GM21423 (cell line): Measurements from ENCODE around the gene AFG1L.
"Not testable (repeated sequence)": the region's sequence is repeated elsewhere in the genome, so short reads cannot be mapped to it uniquely, and the experiment has no call there.

Source experiments
- ATAC-seq: cut with Tn5 transposase; IDR thresholded peaks from one replicate; pipeline ENCODE4 v1.9.1; 2021; ENCODE audit warnings: mild to moderate bottlenecking, moderate library complexity; ENCODE audit not compliant: unreplicated experiment

The AFG1L gene

DNA sequence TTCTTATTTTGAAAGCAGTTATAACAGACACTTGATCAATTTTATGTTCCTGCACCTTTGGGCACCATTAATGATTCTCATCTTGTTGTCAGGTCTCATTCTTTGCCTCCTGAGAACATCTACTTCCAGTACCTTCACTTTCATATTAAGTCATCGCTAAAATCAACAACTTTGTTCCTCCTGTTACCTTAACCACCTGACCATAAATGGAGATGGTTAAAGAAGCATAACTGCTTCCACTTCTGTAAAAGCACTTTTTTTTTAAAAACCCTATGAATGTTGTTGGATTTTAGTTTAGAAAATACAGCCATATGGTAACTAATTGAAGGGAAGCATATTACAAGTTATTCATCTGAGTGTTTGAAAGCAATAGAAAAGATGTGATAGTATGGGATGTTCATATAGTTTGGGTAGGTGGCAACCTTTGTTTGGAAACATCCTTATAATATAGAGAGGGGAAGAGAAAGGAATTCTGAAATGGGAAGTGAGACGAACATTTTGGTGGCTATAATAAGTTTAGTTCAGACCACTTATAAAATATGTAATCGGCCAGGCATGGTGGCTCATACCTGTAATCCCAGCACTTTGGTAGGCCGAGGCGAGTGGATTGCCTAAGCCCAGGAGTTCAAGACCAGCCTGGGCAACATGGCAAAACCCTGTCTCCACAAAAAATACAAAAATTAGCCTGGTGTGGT, 53.9 kb downstream of the AFG1L start:
- peak; percentile 89 for ATAC-seq

GRCh38 chr6:108350528-108350927, 55.7 kb downstream of the AFG1L start:
- ATAC-seq, result peak; percentile 76

DNA sequence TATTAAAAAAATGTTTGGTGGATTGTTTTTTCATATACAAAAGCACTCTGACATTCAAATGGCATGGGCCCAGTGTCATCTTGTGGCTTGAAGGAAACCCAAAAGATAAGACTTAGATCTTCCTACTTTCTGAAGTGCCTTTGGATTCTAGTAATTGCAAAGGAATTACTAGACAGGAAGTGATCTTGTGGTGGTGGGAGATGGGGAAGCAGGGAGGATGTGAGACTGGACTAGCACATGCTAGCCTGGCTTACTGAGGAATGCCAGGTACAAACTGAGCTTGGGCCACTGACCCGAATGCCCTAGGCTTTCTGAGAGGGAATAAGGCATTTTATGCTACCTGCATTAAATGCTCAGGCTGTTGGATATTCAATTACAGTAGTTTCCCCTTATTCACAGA, 59.0 kb downstream of the AFG1L start:
- ATAC-seq, result no peak

GRCh38 chr6:108355120-108355519, 60.3 kb downstream of the AFG1L start:
- no peak for ATAC-seq

DNA sequence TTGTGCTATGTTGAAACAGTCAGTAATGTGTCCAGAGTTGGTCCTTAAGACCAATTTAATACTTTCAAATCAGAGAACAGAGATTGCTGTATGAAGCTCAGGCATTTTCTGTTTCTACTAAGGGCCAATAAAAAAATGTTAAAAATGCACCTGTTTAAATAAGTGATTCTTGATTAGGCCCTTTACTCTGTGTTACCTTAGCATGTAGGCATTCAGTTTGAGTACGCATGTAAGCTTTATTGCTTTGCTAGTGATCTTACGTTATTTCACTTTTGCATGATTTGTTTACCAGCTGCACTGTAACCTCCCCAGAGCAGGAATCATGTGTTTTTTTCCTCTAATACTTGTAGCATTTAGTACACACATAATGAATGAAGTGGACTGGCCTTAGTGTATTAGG, 61.0 kb downstream of the AFG1L start:
- no peak for ATAC-seq

- ATAC-seq, result no peak
Observed at GRCh38 chr6:108359901-108360882, 65.3 kb downstream of the AFG1L start.

- ATAC-seq, result no peak
Observed at GRCh38 chr6:108360919-108361311, 66.1 kb downstream of the AFG1L start.

GRCh38 chr6:108361312-108361932, 66.6 kb downstream of the AFG1L start:
- no peak for ATAC-seq

DNA sequence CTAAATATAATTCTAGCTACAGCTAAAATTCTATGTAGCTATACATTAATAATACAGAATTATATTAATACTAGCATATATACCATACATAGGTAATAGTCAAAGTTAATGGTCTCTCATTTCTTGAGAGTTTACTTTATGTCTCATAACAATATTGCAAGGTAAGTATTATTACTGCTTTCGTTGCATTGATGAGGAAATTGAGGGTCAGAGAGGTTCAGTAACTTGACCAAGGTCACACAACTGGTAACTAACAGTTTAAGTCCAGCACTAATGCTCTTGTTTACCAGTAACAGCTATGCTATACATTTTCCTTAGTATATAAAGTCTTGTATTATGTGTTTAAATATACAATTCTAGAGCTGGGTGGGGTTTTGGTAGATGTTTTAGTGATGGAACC, 67.6 kb downstream of the AFG1L start:
- ATAC-seq, result no peak

DNA sequence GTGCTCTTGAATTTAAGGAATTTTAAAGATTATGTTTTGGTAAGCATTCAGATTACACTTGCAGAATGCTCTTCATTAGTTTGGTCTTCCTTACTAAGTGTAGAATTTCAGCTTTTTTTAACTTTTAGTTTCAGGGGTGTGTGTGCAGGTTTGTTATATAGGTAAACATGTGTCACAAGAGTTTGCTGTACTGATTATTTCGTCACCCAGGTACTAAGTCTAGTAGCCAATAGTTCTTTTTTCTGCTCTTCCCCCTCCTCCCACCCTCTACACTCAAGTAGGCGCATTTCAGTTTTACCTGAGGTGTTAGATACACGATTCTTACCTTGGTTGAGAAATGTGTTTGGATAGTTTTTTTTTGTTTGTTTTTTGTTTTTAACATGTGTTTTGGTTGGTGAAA, 68.3 kb downstream of the AFG1L start:
- no peak for ATAC-seq

- ATAC-seq, result no peak
Observed at GRCh38 chr6:108363889-108364313, 69.0 kb downstream of the AFG1L start.

DNA sequence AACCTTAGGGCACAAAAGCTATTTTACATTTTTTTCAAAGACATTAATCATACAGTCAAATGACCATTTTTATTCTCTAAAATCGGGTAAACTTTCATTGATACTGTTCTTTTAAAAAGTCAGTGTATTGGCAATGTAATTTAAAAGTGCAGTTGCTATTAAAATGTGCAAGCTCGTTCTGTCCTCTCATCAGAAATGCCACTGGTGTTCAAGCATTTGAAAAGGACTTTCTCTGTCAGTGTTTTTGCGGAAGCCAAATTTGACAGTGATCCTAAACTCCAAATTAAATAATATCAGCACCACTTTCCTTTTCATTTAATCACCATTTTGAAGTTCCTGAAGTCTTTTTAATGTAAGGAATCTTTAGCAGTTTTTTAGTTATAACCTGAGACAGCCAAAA, 69.6 kb downstream of the AFG1L start:
- ATAC-seq, result no peak

DNA sequence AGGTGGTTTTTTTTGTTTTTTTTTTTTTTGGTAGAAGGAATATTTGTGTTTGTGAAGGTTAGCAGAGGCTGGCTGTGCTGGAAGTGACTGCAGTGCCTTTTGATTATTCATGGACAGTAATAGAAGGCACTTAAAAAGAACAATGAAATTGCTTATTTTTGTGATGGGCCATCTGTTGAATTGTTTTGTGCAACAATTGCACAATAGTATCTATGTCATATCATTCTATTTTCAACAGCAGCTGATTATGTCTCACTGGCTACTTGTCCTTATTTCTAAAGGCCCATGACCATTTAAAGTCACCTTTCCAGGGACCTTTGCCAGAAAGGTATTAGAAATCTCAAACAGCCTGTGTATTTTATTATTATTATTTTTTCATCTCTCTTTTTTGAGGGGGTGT, 70.6 kb downstream of the AFG1L start:
- ATAC-seq, result no peak

- no peak for ATAC-seq
Observed at GRCh38 chr6:108366236-108366635, 71.4 kb downstream of the AFG1L start.

DNA sequence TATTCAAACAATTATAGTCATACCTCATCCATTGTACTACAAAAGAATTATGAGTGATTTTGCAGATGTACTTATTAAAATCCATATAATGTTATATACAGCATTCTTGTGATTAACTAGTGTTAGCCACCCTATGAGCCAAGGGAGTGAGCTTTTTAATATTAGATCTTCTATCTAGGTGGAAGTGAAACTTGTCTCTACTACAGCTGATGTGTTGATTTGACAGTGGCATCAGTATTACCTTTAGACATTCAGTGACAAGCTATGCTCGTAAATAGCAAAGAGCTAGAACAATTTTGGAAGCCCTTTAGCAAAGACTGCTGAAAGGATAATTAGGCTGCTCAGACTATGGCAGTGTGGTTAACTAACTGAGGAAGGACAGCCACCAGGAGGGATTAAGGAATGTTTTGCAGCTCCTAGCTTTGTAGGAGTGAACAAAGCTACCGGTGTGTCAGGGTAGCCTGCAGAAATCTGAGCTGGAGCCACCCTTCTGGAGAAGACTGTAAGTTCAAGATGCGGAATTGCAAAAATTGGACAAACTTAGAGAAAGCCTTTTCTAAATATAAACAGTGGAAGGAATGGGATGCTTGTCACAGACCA, 73.7 kb downstream of the AFG1L start:
- no peak for ATAC-seq

- no peak for ATAC-seq
Observed at GRCh38 chr6:108380876-108381275, 86.0 kb downstream of the AFG1L start.

DNA sequence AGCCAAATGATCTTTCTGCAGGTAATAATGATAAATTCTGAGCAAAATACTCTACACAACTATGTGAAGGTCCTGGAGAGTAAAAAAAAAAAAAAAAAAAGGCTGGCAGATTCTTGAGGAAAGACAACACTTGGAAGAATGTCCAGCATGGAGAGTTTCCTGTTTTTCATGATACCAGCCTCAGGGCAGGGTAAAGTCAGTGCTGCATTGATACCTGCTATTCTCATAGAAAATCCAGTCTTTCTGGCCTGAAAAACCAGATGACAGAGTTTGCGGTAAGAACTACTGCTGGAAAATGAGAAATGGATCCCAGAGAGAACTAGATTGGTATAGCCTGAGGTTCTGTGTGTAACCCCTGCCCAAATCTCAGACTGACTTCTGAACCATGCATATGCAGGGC, 89.1 kb downstream of the AFG1L start:
- no peak for ATAC-seq

GRCh38 chr6:108389190-108389589, 94.3 kb downstream of the AFG1L start:
- ATAC-seq, result not testable (repeated sequence)

- no peak for ATAC-seq
Observed at GRCh38 chr6:108395297-108395696, 100.4 kb downstream of the AFG1L start.

- ATAC-seq, result no peak
Observed at GRCh38 chr6:108403236-108403635, 108.4 kb downstream of the AFG1L start.

DNA sequence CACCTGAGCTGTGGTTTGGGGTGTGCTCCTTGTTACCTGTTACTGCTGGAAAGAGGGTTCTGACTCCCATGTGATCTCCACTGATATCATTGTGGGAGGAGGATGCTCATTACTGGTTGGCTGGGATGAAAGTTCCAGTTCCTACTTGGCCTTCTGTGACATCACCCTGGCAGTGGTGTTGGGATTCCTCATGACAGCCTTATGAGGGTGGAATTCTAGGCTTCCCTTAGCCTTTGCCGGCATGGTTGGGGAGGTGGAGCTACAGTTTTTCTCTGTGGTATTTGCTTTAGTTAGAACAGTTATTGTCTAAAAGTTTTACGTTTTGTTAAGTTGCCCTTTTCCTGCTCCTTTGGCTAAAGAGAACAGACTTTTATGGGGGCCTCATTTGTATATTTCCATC, 112.1 kb downstream of the AFG1L start:
- no peak for ATAC-seq
